ENCODE data around the gene MOB3B.

Gene MOB3B

DNA sequence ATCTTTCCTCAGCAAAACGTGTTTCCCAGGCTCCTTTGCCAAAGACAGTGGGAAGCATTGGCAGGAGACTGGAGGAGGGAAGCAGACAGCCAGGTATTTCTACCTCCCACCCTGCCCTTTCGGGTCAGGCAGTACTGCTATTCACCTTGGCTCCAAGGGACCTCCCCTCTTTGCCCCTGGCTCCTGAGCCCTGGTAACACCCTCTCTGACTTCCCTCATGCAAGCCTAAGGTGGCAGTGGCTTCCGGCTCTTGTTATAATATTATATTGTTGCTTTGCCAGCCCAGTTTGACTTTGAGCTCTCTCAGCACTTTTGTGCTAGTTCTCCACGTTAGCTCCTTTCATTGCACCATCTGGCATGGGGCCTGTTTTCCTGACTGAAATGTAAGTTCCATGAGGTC, 87.2 kb downstream of the MOB3B start:
- in situ Hi-C loops (cut with MboI; ENCODE audit: low sequenced_read_pairs, unreplicated experiment): no loop called here
- TF ChIP-seq, protein P1, sequence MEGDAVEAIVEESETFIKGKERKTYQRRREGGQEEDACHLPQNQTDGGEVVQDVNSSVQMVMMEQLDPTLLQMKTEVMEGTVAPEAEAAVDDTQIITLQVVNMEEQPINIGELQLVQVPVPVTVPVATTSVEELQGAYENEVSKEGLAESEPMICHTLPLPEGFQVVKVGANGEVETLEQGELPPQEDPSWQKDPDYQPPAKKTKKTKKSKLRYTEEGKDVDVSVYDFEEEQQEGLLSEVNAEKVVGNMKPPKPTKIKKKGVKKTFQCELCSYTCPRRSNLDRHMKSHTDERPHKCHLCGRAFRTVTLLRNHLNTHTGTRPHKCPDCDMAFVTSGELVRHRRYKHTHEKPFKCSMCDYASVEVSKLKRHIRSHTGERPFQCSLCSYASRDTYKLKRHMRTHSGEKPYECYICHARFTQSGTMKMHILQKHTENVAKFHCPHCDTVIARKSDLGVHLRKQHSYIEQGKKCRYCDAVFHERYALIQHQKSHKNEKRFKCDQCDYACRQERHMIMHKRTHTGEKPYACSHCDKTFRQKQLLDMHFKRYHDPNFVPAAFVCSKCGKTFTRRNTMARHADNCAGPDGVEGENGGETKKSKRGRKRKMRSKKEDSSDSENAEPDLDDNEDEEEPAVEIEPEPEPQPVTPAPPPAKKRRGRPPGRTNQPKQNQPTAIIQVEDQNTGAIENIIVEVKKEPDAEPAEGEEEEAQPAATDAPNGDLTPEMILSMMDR (IDR thresholded peaks at IDR 0.05; ENCODE audit: borderline replicate concordance, control extremely low read depth, extremely low read depth, insufficient read depth, missing control alignments): no peak
- DNase-seq (ENCODE audit: low spot score): no peak

DNA sequence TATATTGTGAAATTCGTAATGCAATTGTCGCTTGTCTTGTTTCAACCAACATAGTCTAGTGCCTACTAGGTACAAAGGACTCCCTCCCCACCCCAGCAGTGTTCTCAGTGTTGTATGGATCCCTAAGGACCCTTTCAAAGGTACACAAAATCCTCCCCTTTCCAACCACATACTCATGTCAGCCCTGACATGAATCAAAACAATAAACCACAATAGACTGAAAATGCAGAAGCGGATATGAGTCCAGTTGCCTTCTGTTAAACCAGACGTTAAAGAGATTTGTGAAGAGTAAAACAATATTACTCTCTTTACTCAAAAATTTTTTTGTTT, 87.9 kb downstream of the MOB3B start:
- TF ChIP-seq, protein P1 (IDR thresholded peaks at IDR 0.05; ENCODE audit: borderline replicate concordance, control extremely low read depth, extremely low read depth, insufficient read depth, missing control alignments): no peak
- in situ Hi-C loops (cut with MboI; ENCODE audit: low sequenced_read_pairs, unreplicated experiment): no loop called here
- DNase-seq (ENCODE audit: low spot score): no peak

- TF ChIP-seq, protein P1 (IDR thresholded peaks at IDR 0.05; ENCODE audit: borderline replicate concordance, control extremely low read depth, extremely low read depth, insufficient read depth, missing control alignments): no peak
- in situ Hi-C loops (cut with MboI; ENCODE audit: low sequenced_read_pairs, unreplicated experiment): no loop called here
- DNase-seq (ENCODE audit: low spot score): no peak
Measured at GRCh38 chr9:27440888-27441740, 88.5 kb downstream of the MOB3B start.

GRCh38 chr9:27438522-27438921, 91.1 kb downstream of the MOB3B start:
- no peak for DNase-seq (ENCODE audit: low spot score)
- in situ Hi-C loops (cut with MboI; ENCODE audit: low sequenced_read_pairs, unreplicated experiment): no loop called here

DNA sequence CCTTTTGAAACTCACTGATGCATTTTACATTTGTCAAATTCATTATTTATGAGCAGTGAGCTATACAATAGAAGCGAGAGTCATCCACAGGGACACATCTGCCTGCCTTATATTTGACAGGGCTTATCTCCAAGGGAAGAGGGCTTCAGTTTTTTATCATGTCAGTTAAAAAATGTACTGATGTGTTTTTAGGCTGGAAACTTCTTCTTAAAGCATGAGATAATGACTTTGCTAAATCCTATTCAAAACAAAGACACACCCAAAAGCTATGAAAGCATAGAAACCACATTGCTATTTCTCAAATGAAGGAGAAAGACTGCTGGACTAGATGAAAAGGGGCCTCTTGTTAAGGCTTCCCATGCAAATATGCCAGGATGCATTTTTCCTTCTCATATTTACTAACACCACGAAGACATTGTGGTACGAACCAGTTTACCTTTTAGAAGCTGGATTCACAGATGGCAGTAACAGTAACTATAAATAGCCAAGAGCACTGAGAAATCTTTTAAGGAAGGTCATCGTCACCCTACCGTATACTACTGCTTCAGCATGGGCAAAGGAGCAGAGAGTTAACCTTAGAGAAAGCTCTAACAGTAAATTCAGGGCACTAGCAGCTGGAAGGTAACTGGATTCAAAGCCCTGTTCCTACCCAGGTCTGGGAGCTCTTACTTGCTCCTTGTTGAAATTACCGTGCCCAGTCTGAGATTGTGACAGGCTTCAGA, 91.8 kb downstream of the MOB3B start:
- DNase-seq (ENCODE audit: low spot score): no peak
- TF ChIP-seq, protein P1 (IDR thresholded peaks at IDR 0.05; ENCODE audit: borderline replicate concordance, control extremely low read depth, extremely low read depth, insufficient read depth, missing control alignments): no peak
- in situ Hi-C loops (cut with MboI; ENCODE audit: low sequenced_read_pairs, unreplicated experiment): no loop called here

More at GRCh38 chr9:27438522-27438921, 91.1 kb downstream of the MOB3B start:
- TF ChIP-seq, protein P1 (IDR thresholded peaks at IDR 0.05; ENCODE audit: borderline replicate concordance, control extremely low read depth, extremely low read depth, insufficient read depth, missing control alignments): no peak

- DNase-seq (ENCODE audit: low spot score): no peak
- in situ Hi-C loops (cut with MboI; ENCODE audit: low sequenced_read_pairs, unreplicated experiment): no loop called here
- TF ChIP-seq, protein P1 (IDR thresholded peaks at IDR 0.05; ENCODE audit: borderline replicate concordance, control extremely low read depth, extremely low read depth, insufficient read depth, missing control alignments): no peak
Measured at GRCh38 chr9:27436234-27436633, 93.4 kb downstream of the MOB3B start.
